Stimulated activated CD4-positive, alpha-beta T cell treated with anti-CD3 and anti-CD28 coated beads, Interleukin-2, amount 100 ng/mL, for 24 hours (primary cell): ENCODE measurements around the gene CHP1.
A peak's percentile ranks its signal among the peaks of the same experiment; 100 is the strongest.
"Not testable (repeated sequence)": the region's sequence is repeated elsewhere in the genome, so short reads cannot be mapped to it uniquely, and the experiment has no call there.

Source experiments
- DNase-seq, 2 donors: peaks; one replicate each; pipeline ENCODE4 v3.0.0-alpha.2; 2020

Gene CHP1

DNA sequence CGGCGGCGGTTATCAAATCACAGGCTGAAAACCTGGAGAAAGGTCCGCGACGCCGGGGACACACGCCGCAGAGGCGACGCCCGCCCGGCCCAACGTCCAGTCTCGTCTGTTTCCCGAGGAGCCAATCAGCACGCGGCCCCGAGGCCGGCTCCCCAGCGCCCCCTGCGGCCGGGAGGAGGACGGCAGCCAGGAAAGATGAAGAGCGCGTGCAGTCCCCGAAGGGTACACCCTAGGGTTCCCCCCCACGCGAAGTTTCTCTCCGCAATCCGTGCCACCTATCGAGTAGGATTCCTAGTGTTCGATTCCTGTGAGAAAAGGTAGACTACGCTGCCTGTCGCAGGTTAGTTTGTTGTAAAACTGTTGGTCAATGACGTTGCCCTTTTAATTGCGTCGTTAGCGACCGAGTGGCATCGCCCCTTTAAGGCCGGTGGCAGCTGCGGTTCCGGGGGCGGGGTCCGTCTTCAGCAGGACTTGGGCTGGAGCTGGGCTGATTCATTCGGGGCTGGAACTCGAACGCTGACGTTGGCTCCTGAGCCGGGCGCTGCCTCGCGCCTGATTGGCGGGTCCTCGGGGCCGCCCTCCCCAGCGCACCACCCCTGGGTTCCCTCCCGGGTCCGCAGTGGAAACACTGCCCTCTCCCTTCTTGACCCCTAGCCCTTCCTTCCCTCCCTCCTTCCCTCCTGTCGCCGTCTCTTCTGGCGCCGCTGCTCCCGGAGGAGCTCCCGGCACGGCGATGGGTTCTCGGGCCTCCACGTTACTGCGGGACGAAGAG lies at the start of gene CHP1, which contains the start of gene EXD1:
TSS of gene CHP1 (plus strand) at position 619 of the 772 bp plus-strand sequence. CDS start at position 734, 115 bp downstream.
TSS of gene EXD1 (minus strand) at position 108 of the 772 bp plus-strand sequence. CDS start 4,182 bp downstream, outside the sequence.
- peak; percentile 98 for DNase-seq

DNA sequence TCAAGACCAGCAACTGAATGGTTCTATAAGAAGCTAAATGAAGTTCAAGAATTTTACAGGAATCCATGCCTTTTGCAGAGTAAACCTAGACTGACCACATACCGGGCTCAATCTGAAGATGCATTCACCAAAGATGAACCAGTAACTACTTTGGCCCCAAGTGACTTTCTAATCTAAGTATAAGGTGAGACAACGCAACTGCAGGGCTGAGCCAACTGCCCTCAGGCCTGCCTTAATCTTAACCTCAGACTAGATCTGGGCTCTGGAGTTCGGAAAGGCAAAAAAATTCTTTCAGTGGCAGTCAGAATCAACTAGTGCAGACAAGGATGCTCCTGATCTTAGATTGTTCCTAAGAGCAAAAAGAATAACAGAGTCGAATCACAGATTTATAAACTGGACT lies 48.8 kb upstream of the CHP1 start:
- DNase-seq, result no peak

DNA sequence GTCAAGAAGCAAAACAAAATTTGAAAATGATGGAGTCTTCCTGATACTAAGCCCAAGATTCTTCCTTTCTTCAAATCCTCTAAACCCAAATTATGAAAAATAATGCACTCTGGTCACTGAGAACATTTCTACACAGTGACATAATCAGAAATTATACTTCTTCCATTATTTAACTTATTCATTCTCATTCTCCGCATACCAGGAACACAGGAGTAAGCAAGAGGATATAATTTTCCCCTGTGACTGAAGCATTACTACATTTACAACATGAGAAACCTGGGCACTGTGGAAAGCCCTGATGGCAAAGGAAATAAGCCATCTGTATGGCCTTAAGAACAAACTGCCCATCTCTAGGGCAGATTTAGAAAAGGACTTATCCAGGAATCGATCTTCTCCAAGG lies 47.5 kb upstream of the CHP1 start:
- DNase-seq, result no peak

DNA sequence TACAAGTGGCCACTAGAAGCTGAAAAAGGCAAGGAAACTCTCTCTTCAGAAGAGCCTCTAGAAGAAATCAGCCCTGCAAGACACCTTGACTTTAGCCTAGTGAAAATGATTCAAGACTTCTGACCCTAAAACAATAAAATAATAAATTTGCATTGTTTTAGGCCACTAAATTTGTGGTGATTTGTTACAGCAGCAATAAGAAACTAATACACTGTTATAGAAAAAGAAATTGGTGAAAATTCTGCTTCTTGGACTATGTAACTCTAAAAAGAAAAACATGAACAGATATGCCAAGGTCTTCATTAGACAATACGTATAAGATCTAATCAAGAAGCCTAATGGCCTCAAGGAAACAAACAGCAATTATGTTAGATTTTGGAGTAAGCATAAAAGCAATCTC lies 36.6 kb upstream of the CHP1 start:
- no peak for DNase-seq

DNA sequence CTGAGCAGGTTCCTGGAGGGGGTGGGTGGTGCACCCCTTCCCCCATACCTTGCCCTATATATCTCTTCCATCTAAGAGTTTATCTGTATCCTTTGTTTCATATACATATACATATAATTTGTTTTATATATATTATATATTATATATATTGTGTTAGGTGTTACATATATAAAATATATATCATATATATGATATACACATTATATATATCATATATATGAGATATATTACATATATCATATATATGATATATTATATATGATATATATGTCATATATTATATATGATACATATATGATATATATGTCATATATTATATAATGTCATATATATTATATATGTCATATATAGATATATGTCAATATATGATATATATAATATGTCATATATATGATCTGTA lies 31.6 kb upstream of the CHP1 start:
- DNase-seq, result no peak

DNA sequence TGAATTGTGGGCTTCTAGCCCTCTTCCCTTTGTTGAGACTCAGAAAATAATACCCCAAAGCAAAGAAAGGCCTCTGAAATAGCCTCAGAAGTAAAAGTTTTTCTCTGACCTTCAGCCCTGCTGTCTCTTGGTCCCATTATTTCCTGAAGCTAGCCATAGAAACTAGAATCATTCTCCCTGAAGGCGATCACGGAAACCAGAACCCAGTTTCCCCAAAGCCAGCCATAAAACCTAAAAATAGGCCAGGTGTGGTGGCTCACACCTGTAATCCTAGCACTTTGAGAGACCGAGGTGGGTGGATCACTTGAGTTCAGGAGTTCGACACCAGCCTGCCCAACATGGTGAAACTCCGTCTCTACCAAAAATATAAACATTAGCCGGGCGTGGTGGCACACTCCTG lies 27.7 kb upstream of the CHP1 start:
- no peak for DNase-seq

DNA sequence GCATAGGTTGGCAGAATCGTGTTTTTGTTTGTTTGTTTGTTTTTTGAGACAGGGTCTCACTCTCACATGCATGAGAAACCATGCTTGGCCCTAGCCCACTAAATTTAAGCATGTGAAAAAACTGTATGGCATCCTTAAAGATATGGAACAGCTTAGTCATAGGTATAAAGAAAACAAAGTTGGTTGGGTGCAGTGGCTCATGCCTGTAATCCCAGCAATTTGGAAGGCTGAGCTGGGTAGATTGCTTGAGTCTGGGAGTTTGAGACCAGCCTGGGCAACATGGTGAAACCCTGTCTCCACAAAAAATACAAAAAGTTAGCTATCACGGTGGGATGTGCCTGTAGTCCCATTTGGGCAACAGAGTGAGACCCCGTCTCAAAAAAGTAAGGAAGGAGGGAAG lies 25.8 kb upstream of the CHP1 start:
- no peak for DNase-seq

DNA sequence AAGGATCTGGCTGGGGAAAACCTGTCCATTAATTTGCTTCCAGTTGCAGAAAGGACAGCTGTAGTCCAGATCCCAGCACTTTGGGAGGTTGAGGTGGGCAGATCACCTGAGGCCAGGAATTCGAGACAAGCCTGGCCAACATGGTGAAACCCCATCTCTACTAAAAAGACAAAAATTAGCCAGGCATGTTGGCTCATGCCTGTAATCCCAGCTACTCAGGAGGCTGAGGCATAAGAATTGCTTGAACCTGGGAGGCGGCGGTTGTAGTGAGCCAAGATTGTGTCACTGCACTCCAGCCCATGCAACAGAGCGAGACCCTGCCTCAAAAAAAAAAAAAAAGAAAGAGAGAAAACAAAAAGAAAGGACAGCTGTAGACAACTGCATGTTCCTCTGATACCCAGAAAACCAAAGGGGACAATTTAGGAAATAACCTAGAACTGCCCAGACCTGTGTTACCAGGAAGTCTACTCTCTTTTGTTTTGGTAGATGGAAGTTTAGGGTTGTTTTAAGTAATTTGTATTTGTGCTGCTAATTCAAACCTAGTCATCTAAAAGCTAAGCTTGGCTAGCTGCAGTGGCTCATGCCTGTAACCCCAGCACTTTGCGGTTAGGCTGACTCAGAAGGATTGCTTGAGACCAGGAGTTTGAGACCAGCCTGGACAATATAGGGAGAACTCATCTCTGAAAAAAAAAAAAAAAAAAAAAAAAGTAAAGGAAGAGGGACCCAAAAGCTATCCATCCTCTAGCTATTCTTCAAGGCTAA lies 23.2 kb upstream of the CHP1 start:
- no peak for DNase-seq

DNA sequence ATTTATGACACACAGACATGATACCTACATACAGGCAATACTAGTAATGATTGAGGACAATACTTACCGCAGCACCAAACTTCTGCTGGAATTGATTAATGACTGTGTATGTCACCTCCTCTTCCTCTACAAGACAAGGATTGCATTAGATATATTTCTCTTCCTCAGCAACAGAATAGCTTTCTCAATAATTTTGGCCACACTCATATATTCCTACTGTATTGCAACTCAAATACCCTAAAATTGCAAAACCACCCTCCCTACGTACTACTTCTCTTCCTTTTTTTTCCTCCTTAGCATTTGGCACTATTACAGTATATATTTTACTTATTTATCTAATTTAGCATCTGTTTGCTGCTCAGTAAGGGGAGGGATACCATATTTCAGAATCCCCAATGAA lies 15.4 kb upstream of the CHP1 start:
- DNase-seq, result no peak

DNA sequence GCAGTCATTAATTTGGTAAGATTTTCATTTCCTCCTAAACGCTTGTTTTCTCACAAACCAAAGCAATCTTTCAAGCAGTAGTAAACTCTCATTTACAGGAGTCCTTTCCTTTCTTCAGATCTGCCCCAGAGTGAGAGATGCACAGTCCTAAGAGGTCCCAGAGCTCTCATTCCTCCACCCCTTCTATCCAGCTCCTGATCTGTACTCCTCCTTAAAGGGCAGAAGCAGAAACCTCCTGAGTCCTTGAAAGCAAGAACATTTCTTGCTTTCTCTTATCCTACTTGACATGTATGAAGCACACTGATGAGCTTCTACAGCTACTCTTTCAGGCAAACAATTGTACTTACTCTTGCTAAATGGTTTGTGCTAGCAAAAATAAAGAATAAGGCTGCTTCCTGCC lies 12.2 kb upstream of the CHP1 start:
- no peak for DNase-seq

DNA sequence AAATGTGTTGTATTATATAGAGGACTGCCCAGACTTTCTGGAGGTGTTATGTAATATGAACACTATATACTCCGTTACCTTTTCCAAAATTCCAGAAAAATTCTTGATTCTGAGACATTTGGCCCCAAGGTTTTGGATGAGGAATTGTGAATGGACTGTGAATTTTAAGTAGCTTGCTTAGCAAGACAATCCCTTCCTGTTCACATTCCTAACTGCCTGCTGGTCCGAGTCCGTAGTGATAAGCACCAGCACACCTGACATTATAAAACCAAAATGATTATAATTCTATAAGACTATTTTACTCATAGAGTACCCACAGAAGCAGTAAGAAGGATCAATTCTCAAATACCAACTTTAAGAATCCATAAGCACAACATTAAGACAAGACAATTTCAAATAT lies 11.7 kb upstream of the CHP1 start:
- DNase-seq, result no peak

DNA sequence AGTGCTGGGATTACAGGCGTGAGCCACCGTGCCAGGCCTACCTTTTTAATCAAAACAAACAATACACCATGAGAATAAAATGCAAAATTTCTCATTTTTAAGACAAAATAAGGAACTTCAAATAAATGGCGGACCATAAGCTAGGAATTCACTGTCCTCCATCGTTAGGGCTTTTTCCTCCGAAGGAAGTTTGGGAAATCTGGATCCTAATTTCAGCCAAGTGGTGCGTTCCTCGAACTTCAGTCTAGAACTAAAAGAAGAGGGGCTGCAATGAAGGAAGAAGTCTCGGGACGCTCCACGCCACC lies 771 bp upstream of the CHP1 start:
- DNase-seq, result no peak

DNA sequence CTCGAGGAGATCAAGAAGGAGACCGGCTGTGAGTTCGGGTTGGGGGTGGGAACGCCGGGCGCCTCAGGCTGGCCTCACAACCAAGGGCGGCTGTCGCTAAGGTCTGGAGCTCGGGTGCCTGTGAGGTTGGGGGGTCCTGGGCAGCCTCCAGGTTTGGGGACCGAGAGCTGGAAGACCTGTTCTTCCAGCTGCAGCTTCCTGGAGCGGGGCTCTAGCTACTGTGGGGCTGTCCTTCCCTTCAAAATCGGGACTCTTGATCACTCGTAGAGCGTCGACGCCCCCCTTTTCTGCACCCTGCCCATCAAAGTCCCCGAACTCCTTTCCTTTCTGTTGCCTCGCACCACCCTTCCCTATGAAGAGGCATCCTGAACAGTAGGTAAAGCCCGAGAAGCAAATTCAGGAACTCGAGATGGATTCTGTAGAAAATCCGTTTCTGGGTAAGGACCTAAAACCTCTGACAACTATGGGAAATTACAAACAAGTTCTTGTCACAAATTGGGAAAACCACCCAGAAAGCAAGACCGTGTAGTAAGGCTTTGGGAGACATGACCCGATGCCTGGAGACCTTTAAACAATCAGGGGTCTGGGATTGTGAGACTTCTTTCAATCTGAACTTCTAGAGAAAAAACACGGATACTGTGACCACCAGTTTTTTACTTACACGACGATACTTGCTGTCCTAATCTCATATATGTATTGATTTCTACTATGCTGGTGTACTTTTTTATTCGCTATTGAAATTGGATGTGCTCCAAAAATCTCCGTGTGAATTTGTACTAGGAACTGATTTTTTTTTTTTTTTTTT lies 556 bp downstream of the CHP1 start:
- DNase-seq, result no peak

DNA sequence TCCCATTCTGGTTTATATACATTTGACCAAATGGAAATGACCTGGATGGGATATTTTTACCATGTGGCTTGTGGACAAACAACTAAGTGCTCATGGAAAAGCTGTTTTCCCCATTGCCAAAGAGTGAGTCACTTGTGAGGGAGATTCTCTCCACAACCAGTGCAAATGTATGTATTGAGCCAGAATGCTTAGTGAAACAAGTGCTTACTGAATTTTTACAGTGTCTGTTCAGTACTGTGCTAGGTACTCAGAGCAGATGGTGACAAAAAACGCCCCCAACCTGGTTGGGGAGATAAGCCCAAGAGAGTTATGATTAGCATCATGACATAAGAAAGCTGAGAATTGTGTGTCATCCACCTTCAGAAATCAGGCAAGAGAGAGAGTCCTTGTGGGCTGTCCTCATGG lies 2.3 kb downstream of the CHP1 start:
- DNase-seq, result no peak

DNA sequence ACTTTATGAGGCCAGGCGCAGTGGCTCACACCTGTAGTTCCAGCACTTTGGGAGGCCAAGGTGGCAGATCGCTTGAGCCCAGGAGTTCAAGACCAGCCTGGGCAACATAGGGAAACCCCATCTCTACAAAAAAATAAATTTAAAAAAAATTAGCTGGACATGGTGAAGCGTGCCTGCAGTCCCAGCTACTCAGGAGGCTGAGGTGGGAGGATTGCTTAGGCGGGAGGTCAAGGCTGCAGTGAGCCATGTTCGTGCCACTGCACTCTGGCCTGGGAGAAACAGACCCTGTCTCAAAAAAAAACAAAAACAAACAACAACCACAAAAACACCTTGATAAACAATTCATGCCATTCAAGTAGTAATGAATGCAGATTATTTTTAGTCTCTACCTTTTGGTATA lies 4.2 kb downstream of the CHP1 start:
- not testable (repeated sequence) for DNase-seq

DNA sequence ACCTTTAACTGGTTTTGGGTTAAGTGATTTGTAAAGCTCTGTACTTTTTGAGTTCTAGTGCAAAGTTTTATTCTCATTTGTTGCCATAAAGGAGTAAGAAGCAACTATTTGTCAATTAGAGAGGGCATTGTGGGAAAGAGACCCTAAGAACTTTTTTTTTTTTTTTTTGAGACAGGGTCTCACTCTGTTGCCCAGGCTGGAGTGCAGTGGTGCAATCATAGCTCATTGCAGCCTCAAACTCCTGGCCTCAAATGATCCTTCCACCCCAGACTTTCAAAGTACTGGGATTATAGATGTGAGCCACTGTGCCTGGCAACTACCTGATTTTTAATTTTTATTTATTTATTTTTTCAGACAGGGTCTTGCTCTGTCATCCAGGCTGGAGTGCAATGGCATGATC lies 4.9 kb downstream of the CHP1 start:
- DNase-seq, result no peak

DNA sequence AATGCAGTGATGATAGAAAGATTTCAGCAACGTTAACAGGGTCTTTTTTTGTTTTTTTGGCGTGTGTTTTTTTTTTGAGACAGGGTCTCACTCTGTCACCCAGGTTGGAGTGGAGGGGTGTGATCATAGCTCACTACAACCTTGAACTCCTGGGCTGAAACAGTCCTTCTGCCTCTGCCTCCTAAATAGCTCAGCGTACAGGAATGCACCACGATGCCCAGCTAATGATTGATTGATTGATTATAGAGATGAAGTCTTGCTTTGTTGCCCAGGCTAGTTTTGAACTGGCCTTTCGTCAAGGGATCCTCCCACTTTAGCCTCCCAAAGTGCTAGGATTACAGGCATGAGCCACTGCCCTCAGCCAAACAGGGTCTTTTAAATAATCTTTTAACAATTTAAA lies 7.0 kb downstream of the CHP1 start:
- no peak for DNase-seq

DNA sequence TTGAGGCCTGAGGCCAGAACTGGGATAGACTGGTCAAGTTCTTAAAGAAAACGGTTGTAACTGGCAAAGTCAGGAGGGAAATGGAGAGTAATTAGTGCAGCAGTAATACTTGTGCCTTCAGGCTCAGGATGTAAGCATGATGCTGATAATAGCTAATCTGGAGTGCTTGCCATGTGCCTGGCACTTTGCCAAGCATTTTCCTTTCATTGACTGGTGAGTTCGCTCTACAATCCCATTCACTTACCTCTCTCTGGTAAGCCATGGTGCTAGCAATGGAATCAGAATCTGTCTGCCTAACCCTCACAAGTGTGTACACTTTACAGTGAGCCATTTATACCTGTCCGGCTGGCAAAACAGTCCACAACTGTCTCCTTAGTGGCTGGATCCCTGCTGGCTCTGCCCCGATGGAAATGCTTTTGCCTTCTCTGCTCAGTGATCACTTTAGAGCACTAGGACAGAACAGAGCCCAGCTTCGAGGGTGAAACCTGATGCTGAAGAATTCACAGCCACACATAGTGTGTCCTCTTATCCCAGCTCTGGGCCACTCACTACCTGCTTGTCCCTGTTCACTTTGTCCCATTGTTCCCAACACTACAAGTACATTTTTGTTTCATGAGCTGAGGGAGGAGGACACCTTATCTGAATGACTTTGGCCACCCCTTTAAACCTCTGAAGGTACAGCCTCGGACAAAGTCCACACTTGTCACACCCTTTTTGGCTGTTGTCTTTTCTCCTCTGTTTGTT lies 10.3 kb downstream of the CHP1 start:
- no peak for DNase-seq

DNA sequence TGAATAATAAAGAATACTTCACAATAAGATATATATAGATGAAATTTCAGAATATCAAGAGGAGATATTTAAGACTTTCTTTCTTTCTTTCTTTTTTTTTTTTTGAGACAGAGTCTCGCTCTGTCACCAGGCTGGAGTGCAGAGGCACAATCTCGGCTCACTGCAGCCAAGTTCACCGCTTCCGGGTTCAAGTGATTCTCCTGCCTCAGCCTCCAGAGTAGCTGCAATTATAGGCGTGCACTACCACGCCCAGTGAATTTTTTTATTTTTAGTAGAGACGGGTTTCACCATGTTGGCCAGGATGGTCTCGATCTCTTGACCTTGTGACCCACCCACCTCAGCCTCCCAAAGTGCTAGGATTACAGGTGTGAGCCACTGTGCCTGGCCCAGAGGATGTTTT lies 19.7 kb downstream of the CHP1 start:
- not testable (repeated sequence) for DNase-seq

DNA sequence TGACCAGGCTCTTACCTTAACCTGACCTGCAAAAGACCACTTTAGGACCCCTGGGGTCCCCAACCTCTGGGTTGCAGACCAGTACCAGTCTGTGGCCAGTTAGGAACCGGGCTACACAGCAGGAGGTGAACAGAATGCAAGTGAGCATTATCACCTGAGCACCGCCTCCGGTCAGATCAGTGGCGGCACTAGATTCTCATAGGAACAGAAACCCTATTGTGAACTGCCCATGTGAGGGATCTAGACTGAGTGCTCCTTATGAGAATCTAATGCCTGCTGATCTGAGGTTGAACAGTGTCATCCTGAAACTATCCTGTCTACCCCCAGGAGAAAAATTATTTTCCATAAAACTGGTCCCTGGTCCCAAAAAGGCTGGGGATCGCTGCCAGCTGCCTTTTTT lies 20.3 kb downstream of the CHP1 start:
- no peak for DNase-seq

DNA sequence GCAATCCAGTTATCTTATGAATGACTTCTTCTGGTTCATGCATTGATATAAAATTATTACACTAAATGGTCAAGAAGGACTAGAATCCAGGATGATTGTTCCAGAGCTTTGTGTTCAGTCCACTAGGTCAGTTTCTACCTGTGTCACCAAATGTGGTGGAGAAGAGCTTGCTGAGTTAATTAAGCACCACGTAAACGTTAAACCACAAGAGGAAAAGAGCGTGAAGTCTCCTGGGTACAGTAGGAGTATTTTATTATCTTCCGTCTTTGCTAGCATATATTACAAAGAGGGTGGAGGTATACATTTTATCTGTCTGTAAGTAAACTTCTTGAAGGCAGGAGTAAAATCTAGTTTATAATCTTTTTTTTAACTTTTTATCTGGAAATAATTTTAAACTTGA lies 23.5 kb downstream of the CHP1 start:
- DNase-seq, result no peak

DNA sequence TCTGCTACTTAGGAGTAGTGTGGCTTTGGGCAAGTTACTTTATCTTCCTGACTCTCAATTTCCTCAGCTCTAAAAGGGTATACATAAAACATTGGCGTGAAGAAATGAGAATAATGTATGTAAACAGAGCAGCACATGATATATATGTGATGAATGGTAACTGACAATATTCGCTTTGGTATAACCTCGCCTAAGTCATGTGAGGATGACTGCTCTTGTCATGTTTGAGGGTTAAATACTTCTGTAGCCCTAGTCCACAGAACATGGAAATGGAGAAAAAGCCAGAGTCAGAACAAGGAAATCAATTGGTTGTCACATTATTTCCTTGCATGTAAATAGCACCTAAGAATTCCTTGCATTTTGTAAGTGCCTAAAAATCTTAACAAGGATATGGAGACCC lies 25.0 kb downstream of the CHP1 start:
- DNase-seq, result no peak

DNA sequence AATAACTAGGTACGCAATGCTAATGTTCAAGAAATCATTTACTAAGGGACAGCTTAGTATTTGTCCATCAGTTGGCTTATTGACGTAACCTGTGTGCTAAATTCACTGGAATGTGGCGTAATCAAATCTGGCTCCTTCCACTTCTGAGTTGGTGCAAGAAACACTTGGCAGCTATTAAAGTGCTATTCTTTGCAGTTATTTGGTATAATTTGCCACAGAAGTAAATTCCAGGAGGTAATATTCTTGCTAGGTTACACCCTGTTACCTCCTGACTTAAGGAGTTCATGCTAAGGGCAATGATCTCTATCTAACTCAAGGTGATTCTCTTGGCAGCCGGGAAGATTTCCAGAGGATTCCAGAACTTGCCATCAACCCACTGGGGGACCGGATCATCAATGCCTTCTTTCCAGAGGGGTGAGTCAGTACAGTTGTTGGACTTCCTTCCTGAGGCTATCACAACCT lies 25.5 kb downstream of the CHP1 start:
- no peak for DNase-seq
